HG03469 (cell line): Measurements from ENCODE around the gene CLASP1.
A peak's percentile ranks its signal among the peaks of the same experiment; 100 is the strongest.
"Not testable (repeated sequence)": the region's sequence is repeated elsewhere in the genome, so short reads cannot be mapped to it uniquely, and the experiment has no call there.

Experiments
- ATAC-seq: cut with Tn5 transposase; IDR thresholded peaks from one replicate; pipeline ENCODE4 v1.9.1; 2021; ENCODE audit warnings: mild to moderate bottlenecking, moderate library complexity, moderate number of reproducible peaks; ENCODE audit not compliant: unreplicated experiment

The CLASP1 gene

GRCh38 chr2:121336528-121337294 is 312.6 kb downstream of the CLASP1 start:
- ATAC-seq: no peak

DNA sequence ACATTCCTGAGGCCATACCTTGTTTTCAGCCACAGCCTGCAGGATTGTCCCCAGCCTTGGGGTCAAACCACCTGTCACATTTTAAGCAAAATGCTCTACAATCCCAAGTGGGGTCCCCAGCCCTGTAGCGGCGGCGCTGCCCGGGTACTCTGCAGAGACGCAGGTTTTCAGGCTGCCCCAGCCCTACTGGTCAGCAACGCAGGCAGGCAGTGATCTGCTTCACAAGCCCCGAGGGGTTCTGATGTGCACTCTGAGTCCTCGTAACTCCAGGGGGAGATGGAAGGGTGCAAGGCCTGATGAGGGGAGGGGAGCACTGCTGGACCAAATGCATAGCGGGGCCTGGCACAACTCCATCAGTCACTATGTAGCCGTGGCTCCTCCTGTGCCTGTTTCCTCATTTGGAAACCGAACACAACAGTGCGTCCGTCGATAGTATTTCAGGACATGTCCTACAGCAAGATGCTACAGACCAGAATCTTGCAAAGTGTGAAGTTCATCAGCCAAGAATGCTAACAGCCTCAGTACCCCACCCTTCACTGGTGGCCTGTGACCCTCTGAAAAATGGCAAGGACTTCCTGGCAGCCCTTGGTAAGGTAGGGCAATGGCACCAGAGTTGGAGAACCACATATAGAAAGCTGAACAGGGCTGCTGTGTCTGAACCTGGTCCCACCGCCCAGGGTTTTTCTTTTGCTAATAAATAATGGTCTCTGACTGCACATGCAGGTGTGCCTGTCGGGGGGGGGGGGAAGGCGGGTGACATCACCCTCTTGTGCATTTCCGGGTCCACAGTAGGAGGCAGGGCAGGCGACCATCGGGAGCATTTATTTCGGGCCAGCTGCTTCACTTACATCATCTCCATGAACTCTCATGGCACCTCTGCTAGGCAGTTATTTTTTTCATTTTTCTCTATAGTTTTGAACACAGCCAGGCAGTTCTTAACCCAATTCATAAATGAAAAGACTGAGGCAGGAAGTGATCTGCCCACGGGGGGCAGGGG is 313.7 kb downstream of the CLASP1 start:
- ATAC-seq: no peak

DNA sequence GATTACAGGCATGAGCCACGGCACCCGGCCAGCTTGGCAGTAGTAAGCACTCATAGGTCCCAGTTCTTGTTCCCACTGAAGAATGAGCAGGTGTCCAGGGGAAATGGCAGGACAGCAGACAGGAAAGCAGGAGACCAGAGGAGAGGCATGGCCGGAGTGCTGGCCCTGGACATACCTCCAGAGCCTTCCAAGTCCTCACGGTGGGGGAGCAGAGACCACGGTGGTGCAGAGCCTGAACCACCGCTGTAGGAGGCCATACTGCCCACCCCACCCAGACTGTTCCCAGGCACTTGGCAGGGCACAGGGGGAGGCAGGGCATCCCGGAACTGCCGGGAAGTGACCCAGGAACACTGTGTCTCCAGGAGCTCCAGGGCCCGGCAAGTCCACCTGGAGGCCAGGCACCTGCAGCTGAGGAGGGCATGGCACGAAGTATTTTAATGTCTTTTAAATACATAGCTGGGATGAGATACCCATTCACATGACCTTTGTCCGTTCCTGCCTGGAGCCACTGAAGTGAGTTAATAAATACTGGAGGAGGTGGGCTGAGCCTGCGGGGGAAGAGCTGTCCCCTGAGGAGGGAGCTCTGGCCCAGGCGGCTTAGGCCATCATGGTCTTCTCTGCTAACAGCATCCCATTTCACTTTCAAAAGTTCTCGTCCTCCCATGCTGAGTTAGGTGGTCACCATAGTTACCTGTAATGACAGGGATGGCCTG is 314.5 kb downstream of the CLASP1 start:
- ATAC-seq: no peak

- ATAC-seq: peak; percentile 94
These were observed 315.3 kb downstream of the CLASP1 start for GRCh38 chr2:121333834-121334558.

DNA sequence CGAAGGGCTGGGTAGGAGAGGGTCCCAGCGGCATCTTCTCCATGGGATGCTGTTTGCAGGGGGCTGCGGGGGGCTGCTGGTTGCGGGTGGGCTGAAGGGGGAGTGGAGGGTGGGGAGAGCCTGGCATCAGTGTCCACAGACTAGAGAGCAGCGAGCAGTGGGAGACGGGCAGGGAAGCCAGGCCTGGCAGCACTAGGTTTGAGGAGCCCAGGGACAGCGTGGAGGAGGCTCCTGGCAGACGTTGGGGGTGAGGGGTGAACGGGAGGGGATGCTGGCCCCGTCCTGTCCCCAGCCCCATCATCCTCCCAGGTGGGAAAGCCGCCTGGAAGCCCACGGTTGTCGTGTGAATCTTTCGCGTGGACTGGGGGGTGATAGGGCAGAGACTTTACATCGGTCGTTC is 316.0 kb downstream of the CLASP1 start:
- ATAC-seq: no peak

- ATAC-seq: not testable (repeated sequence)
These were observed 317.9 kb downstream of the CLASP1 start for GRCh38 chr2:121331324-121331723.

- no peak for ATAC-seq
These were observed 318.3 kb downstream of the CLASP1 start for GRCh38 chr2:121330921-121331320.

DNA sequence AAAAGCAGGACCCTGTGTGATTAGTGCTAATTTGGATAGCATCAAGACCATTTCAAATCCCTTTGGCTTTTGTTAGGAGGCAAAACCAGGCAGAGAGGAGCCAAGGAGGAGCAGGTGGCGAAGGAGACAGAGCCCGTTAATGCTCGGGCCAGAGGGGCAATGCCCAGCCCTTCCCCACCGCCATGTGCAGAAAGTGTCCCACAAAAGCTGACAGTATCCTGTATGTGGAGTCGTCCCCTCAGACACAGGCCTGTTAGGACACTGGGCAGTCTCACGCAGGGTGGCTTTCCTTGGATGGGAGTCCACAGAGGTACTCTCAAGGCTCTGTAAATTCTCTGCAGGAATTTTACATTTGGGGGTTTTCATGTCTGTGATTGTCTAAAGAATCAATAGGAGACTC is 319.5 kb downstream of the CLASP1 start:
- ATAC-seq: no peak

DNA sequence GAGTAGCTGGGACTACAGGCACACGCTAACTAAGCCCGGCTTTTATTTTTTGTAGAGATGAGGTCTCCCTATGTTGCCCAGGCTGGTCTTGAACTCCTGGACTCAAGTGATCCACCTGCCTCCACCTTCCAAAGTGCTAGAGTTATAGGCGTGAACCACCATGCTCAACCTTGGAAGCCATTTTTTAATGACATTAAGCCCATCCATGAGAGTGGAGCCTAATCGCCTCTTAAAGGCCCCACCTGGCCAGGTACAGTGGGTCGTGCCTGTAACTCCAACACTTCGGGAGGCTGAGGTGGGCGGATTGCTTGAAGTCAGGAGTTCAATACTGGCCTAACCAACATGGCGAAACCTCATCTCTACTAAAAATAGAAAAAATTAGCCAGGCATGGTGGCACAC is 322.6 kb downstream of the CLASP1 start:
- ATAC-seq: no peak

- ATAC-seq: no peak
These were observed 324.7 kb downstream of the CLASP1 start for GRCh38 chr2:121324601-121325000.

GRCh38 chr2:121321476-121321875 is 327.8 kb downstream of the CLASP1 start:
- no peak for ATAC-seq

- ATAC-seq: no peak
These were observed 329.3 kb downstream of the CLASP1 start for GRCh38 chr2:121319941-121320340.

GRCh38 chr2:121316986-121317385 is 332.3 kb downstream of the CLASP1 start:
- no peak for ATAC-seq

DNA sequence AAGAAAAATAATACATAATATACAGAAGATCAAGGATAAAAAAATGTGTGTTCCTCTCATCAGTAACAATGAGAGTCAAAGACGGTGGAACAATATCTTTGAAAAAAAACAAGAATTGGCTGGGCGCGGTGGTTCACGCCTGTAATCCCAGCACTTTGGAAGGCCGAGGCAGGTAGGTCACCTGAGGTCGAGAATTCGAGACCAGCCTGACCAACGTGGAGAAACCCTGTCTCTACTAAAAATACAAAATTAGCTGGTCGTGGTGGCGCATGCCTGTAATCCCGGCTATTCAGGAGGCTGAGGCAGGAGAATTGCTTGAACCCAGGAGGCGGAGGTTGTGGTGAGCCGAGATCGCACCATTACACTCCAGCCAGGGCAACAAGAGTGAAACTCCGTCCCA is 335.6 kb downstream of the CLASP1 start:
- not testable (repeated sequence) for ATAC-seq

GRCh38 chr2:121309801-121310200 is 339.5 kb downstream of the CLASP1 start:
- ATAC-seq: no peak

GRCh38 chr2:121309323-121309722 is 339.9 kb downstream of the CLASP1 start:
- ATAC-seq: no peak

- ATAC-seq: no peak
These were observed 342.2 kb downstream of the CLASP1 start for GRCh38 chr2:121307048-121307447.

GRCh38 chr2:121304941-121305340 is 344.3 kb downstream of the CLASP1 start:
- ATAC-seq: no peak

- ATAC-seq: no peak
These were observed 345.6 kb downstream of the CLASP1 start for GRCh38 chr2:121303531-121304263.

DNA sequence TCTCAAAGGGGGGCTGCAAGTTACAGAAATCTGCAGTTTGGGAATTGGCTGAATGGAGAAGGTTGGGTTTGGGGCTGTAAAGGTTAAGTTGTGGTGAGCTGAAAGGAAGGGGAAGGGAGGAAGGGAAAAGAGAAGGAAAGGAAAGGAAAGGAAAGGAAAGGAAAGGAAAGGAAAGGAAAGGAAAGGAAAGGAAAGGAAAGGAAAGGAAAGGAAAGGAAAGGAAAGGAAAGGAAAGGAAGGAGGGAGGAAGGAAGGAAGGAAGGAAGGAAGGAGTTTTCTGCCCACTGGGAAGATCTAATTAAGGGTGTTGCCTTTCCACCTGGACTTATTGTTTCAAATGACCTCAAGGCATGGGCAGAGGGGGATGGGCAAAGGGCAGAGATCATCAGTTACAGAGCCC is 348.1 kb downstream of the CLASP1 start:
- not testable (repeated sequence) for ATAC-seq
